ENCODE data around the gene OPCML. TPM values are rescaled to one million over a fixed set of nuclear protein-coding genes. Genes with fewer than 3 reads are reported as not detected.

The OPCML gene
- total RNA-seq, 1 experiment from 2014 or later = not detected

GRCh38 chr11:133202816-133203215 lies 329.5 kb downstream of the OPCML start:
- Histone ChIP-seq H3K36me3 (ENCODE audit: control insufficient read depth, insufficient read depth, low read length) (no peaks in the 10 kb centered on the region), H3K4me1 (no peaks in the 10 kb centered on the region), H3K4me3 (ENCODE audit: low read depth, low read length) (no peak overlapping the region), H3K27me3 (replicated peaks; ENCODE audit: control insufficient read depth, insufficient read depth, low read length) (no peaks in the 10 kb centered on the region), H3K9me3 (0 out of 2 replicates have a peak, but pooled peaks cover 3% of the 10 kb centered on the region)
- Mint-ChIP-seq H3K27me3 (ENCODE audit: insufficient read depth, unreplicated experiment) (no peaks in the 10 kb centered on the region), H3K4me3 (ENCODE audit: unreplicated experiment) (no peak overlapping the region), H3K36me3 (ENCODE audit: insufficient read depth, unreplicated experiment) (no peaks in the 10 kb centered on the region), H3K4me1 (ENCODE audit: low read depth, unreplicated experiment) (peaks cover 4% of the 10 kb centered on the region), H3K9me3 (ENCODE audit: unreplicated experiment) (no peaks in the 10 kb centered on the region), H3K27ac (ENCODE audit: unreplicated experiment) (no peak overlapping the region)
- POLR2A ChIA-PET = no interaction called here
- intact Hi-C loops (cut with micrococcal nuclease; ENCODE audit: unreplicated experiment) = no loop called here
- no peak for TF ChIP-seq CTCF (IDR thresholded peaks at IDR 0.05; ENCODE audit: insufficient read depth in 1 of 2, low read depth in 1 of 2, low read length in 1 of 2, severe bottlenecking in 1 of 2, unreplicated experiment in 1 of 2)
- BruUV-seq (replicated peaks) = no TSS peak
- no peak for DNase-seq
- CTCF ChIA-PET = no interaction called here

DNA sequence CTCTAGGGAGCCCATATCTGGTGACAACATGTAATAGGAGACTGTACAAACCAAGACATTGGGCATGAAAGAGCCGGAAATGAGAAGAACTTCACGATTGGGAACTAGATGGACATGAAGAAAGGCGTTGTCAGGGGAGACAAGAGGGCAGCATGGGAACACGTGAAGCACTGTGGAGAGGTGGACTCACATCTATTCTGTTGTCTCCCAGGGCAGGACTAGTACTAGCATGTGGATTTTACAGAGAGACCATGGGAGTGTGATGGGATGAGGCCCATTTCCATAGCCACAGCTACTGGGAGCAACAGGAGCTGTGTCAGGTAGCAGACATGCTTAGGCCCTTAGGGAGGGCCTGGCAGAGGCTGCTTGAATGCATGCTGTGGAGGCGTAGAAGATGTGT lies 333.9 kb downstream of the OPCML start:
- H3K36me3 Mint-ChIP-seq (ENCODE audit: insufficient read depth, unreplicated experiment) = no peaks in the 10 kb centered on the region
- no peaks in the 10 kb centered on the region for H3K9me3 Mint-ChIP-seq (ENCODE audit: unreplicated experiment)
- no peak for DNase-seq
- peaks cover 4% of the 10 kb centered on the region for H3K27me3 Mint-ChIP-seq (ENCODE audit: insufficient read depth, unreplicated experiment)
- Histone ChIP-seq H3K36me3 (ENCODE audit: control insufficient read depth, insufficient read depth, low read length) (no peaks in the 10 kb centered on the region), H3K27me3 (replicated peaks; ENCODE audit: control insufficient read depth, insufficient read depth, low read length) (no peaks in the 10 kb centered on the region), H3K9me3 (no peaks in the 10 kb centered on the region), H3K4me3 (ENCODE audit: low read depth, low read length) (no peak overlapping the region), H3K4me1 (no peaks in the 10 kb centered on the region)
- POLR2A ChIA-PET = no interaction called here
- no peak for TF ChIP-seq CTCF (IDR thresholded peaks at IDR 0.05; ENCODE audit: insufficient read depth in 1 of 2, low read depth in 1 of 2, low read length in 1 of 2, severe bottlenecking in 1 of 2, unreplicated experiment in 1 of 2)
- CTCF ChIA-PET = no interaction called here
- BruUV-seq (replicated peaks) = no TSS peak
- H3K27ac Mint-ChIP-seq (ENCODE audit: unreplicated experiment) = no peak overlapping the region
- H3K4me3 Mint-ChIP-seq (ENCODE audit: unreplicated experiment) = no peak overlapping the region
- intact Hi-C loops (cut with micrococcal nuclease; ENCODE audit: unreplicated experiment) = no loop called here
- peaks cover 4% of the 10 kb centered on the region for H3K4me1 Mint-ChIP-seq (ENCODE audit: low read depth, unreplicated experiment)

DNA sequence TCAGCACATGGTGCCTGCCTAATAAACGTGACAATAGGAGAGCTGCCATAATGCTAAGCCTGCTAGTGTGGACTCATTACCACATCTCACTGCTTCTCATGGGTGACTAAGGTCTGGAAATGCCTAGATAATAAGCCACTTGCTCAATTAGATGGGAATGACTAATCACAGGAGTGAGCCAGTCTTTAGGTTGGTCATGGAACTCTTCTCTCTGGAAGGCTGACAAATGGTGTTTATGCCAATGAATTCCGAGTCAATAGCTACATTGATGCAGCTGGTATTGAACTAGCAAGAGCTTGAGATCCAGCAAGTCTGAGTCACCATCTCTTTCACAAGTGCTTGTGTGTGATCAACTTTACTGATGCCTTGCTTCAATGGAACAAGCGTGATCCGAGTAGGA lies 334.9 kb downstream of the OPCML start:
- Histone ChIP-seq H3K36me3 (ENCODE audit: control insufficient read depth, insufficient read depth, low read length) (no peaks in the 10 kb centered on the region), H3K9me3 (no peaks in the 10 kb centered on the region), H3K27me3 (replicated peaks; ENCODE audit: control insufficient read depth, insufficient read depth, low read length) (no peaks in the 10 kb centered on the region), H3K4me1 (no peaks in the 10 kb centered on the region), H3K4me3 (ENCODE audit: low read depth, low read length) (no peak overlapping the region)
- peaks cover 4% of the 10 kb centered on the region for H3K4me1 Mint-ChIP-seq (ENCODE audit: low read depth, unreplicated experiment)
- H3K36me3 Mint-ChIP-seq (ENCODE audit: insufficient read depth, unreplicated experiment) = no peaks in the 10 kb centered on the region
- H3K4me3 Mint-ChIP-seq (ENCODE audit: unreplicated experiment) = no peak overlapping the region
- no peak for TF ChIP-seq CTCF (IDR thresholded peaks at IDR 0.05; ENCODE audit: insufficient read depth in 1 of 2, low read depth in 1 of 2, low read length in 1 of 2, severe bottlenecking in 1 of 2, unreplicated experiment in 1 of 2)
- H3K9me3 Mint-ChIP-seq (ENCODE audit: unreplicated experiment) = no peaks in the 10 kb centered on the region
- CTCF ChIA-PET = no interaction called here
- no peak for DNase-seq
- no TSS peak for BruUV-seq (replicated peaks)
- intact Hi-C loops (cut with micrococcal nuclease; ENCODE audit: unreplicated experiment) = no loop called here
- POLR2A ChIA-PET = no interaction called here
- H3K27ac Mint-ChIP-seq (ENCODE audit: unreplicated experiment) = no peak overlapping the region
- peaks cover 4% of the 10 kb centered on the region for H3K27me3 Mint-ChIP-seq (ENCODE audit: insufficient read depth, unreplicated experiment)
